Right ventricle myocardium superior (tissue), 1 donor: ENCODE data around the gene KPNA3. TPM values are rescaled to one million over a fixed set of nuclear protein-coding genes. Genes with fewer than 3 reads are reported as not detected.
"Not testable (repeated sequence)": the region's sequence is repeated elsewhere in the genome, so short reads cannot be mapped to it uniquely, and the experiment has no call there.

Source experiments
- ATAC-seq: fragments of 200-7000 bp; cut with Tn5 transposase; one replicate; pipeline ENCODE4 v1.9.1; 2020; ENCODE audit warnings: mild to moderate bottlenecking; ENCODE audit not compliant: poor library complexity
- DNase-seq: peaks from one replicate; pipeline ENCODE4 v3.0.0-alpha.2; 2020
- intact Hi-C: fragments of 100-400 bp; cut with DNase I; formaldehyde crosslinking; loops from one replicate; pipeline ENCODE4 v1.11.2; 2022
- total RNA-seq: library from RNA; stranded (reverse); fragmentation: NEBNext Ultra II Directional; extraction: Animal tissue kit (Norgen Biotek cat#: 25700); gene quantifications from one replicate; pipeline ENCODE4 v1.2.1, GENCODE V29; 2021
- donor health status: DM: no; HTN: yes; CAD: no; lungs with severe emphysema.

The KPNA3 gene
- total RNA-seq, 1 donor from 2014 or later, result 58.7 TPM

DNA sequence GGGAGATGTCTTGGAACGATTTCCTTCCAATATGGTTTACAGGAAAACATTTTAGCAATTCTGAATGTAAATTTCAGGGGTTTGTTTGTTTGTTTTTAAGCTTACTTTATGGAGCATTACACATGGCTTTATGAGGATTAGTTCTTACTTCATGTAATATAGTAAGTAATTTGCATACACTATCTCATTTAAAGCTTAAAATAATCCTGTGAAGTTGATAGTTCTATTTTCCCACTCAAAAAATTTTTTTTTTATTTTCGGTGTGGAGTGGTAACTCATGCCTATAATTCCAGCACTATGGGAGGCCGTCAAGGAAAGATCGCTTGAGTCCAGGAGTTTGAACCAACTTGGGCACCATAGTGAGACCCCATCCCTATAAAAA, 19.0 kb upstream of the KPNA3 start:
- intact Hi-C loops, result no loop called here
- ATAC-seq (no peak), DNase-seq (no peak)

DNA sequence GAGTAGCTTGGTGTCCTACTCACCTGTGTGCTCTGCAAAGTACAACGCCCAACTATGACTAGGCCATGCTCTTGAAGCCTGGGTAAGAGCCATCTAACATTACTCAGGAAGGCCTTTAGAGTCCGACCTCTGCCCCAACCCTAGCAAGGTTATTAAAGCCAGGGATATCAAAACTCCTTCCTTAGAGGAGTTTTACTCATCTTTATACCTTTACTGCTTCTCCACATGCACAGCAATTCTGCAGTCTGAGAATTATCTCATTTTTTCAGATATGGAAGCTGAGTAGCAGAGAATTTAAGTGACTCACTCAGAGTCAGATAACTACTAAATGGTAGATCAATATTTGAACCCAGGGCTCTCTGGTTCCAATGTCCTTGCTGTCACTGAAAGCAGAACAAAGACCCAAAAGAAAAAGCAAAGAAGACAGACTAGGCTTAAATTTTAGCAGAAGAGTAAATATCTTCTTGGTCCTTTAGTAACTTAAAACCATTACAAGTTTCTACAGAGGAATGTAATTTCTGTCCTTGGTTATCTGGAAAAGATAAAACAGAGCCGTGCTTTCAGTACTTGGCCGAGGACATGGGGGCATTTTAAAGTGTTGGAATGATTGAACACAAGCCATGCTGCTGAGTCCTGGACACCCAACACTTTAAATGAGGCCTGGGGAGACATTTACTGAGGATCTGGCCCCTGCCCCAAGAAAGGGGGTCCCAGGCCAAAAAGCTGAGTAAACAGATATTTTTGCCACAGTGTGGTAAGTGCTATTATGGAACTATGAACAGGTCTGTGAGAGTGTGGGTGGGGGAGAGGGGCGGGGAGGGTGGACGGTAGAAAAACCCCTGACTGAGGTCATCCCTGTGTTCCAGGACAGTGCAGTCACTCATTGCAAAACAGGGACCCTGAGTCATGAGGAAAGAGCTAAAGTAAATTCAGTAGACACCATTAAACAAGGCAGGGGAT, 18.4 kb upstream of the KPNA3 start:
- peak; percentile 71 for ATAC-seq
- intact Hi-C loops, result no loop called here
- DNase-seq, result no peak

DNA sequence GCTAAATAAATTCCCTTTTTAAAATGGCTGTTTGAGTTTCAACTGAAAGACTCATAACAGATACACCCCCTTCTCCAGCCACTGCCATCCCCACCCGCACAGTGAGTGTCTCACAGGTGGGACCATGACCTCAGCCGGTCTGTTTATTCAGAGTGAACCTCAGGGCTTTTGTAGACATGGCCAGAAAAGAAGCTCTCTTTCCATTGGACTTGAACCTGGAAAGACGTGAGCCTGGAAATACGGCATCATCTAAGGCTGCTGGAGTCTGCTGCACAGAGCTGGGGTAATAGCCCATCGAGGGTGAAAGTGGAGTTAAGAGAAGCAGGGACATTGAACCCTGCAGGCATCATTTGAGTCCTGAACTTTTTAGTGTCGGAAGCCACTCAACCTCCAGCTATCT, 15.2 kb upstream of the KPNA3 start:
- ATAC-seq, result no peak
- no peak for DNase-seq
- intact Hi-C loops, result no loop called here

DNA sequence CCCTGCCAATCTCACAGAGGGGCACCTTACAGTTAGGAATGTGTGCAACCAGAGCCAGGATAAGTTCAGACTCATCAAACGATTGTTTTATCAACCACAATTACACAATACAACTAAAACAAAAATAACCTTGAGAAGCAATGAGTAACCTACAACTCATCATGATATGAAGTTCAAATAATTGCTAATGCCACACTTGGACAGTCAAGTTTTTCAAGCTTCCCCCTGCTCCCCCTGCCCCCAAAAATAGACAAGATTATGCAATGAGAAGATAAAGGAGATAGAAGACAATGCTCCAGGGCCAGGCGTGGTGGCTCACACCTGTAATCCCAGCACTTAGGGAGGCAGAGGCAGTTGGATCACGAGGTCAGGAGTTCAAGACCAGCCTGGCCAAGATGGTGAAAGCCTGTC, 13.6 kb upstream of the KPNA3 start:
- intact Hi-C loops, result no loop called here
- DNase-seq (no peak), ATAC-seq (no peak)

DNA sequence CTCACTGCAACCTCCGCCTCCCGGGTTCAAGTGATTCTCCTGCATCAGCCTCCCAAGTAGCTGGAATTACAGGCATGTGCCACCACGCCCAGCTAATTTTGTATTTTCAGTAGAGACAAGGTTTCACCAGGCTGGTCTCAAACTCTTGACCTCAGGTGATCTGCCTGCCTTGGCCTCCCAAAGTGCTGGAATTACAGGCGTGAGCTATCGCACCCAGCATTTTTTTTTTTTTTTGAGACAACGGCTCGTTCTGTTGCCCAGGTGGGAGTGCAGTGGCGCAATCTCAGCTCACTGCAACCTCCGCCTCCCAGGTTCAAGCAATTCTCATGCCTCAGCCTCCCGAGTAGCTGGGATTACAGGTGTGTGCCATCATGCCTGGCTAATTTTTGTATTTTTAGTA, 10.6 kb upstream of the KPNA3 start:
- intact Hi-C loops, DNase-seq, ATAC-seq: not testable (repeated sequence)

DNA sequence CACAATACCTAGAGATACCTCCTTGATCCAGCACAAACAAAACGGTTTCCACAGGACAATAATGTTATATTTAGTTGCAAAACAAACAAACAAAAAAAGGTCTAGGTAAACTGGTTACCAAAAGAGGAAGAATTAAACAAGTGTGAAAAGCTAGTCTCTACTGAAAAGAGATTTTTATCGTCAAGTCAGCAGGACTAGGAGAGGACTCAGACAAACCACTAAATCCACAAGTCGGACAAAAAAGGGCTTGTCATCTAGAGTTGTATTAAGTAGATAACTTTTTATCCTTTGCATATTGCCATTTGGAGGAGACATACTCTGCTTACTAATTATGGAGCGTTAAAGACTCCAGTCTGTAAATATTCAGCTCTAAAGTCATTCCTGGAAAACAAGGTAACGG, 9.9 kb upstream of the KPNA3 start:
- intact Hi-C loops, result no loop called here
- DNase-seq, result no peak
- no peak for ATAC-seq

DNA sequence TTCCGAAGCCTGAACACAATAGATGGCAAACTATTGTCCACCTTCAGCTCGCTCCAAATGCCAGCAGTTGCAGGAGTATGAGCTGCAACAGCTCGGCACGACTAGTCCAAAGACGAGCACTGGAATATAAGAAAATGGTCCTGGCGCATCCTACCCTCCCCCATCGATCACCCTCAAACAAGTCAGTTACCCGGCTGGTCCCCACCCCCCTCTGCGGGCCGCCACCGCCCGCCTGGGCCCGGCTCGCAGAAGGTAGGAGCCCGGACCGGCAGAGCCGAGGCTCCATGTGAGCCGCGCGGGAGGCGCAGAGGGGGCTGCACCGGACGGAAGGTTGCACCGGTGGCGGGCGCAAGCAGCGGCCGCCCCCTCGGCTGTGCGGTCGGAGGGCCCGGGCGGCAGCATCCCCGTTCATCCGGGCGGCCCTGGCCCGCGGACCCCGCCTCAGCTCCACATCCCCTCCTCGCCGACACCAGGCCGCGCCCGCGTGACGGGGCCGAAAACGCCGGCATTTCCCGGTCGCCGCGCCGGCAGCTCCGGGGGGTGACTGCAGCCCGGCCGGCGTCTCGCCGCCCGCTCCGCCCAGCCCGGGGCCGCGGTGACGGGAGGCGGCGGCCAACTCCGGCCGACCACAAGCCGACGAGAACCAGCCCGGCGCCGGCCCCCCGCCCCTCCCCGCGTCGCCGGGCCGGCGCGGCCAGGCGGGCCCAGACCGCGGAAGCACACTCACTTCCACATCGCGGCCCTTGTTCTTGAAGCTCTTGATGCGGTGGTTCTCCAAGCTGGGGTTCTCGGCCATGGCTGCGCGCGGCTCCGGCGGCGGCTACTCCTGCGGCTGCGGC, 552 bp downstream of the KPNA3 start:
- DNase-seq, result peak; percentile 67
- ATAC-seq, result peak; percentile 42
- intact Hi-C loops, result no loop called here

DNA sequence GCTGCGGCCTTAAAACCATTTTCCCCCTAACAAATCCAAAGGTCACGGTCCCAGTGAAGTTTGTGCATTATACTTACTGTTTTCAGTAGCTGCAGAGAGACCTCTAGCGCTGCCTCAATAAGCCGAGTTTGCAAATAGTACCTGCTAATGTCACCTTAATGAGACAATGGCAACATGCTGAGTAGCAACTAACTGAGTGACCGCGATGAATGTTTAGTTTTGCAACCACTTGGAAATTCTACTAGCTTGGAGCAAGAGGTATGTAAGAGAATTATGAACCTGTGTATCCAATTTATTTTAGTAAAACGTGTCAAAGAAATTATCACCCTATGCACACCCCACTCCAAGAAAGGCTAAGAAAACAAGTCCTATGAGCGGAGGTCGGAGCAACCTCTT, 1.2 kb downstream of the KPNA3 start:
- ATAC-seq (peak; percentile 13), DNase-seq (no peak)
- intact Hi-C loops, result no loop called here

DNA sequence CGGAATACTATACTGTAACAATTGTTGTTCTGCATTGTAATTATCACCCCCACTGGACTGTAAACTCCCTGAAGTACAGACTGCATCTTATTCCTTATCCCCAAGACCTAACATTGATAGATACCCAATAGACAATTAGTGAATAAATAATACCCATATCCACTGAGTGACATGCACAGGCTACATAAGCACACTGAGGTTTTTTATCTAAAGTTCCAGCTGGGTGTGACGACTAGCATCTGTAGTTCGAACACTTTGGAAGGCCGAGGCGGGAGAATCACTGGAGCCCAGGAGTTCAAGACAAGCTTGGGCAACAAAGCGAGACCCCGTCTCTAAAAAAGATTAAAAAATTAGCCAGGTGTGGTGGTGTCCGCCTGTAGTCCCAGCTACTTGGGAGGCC, 2.5 kb downstream of the KPNA3 start:
- no peak for ATAC-seq
- no peak for DNase-seq
- intact Hi-C loops, result no loop called here

DNA sequence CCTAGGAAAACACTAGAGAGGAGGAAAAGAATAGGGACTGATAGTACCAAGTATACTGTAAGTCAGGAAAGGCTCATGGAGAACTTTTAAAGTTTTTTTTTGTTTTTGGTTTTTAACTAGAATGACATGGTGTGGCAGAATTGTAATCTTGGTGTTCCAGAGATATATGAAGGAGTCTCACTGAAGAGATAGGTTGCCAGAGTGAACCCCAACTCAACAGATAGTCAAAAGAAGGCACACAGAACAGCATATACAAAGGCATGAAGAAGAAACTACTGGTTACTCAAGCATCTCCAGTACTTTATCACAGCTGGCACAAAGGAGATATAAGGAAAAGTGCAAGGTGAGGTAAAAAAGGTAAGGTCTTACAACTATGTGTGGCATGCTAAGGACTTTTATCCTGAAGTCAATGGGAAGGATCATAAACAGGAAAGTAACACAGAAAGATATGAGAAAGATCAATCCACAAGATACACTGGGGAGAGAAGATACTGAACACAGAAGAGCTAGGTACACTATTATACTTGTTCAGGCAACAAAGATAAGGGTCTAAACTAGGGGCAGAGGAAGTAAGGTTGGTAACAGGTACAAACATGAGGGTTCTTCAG, 6.0 kb downstream of the KPNA3 start:
- intact Hi-C loops, result no loop called here
- ATAC-seq (no peak), DNase-seq (no peak)

DNA sequence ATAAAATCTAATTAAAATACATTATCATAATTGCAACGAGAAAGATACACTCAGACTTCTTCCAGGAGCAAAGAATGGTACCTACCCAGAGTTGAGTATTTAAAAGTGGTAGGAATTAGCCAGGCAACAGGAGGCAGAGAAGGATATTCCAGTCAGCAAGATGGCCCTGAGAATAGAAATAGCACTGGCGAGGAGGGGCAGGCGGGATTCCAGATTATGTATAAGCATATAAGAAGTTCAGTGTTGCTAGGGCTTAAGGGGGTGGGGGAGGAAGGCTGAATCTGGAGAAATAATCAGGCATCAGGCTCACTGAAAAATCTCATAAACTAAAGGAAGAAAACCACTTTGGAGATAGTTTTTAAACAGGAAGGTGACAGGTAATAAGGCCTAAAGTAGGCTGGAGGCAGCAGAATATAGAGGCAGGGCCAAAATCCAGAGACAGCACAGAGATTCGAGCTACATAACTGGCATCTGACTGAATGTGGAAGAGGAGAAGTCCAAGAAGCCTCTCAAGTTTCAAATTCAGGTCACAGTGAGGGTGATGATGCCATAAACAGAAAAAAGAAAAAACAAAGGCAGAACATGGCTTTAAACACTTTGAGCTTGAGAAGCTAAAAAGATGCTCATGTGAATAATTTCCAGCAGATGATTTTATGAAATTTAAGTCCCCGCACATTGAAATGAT, 7.5 kb downstream of the KPNA3 start:
- DNase-seq, result no peak
- intact Hi-C loops, result no loop called here
- no peak for ATAC-seq

DNA sequence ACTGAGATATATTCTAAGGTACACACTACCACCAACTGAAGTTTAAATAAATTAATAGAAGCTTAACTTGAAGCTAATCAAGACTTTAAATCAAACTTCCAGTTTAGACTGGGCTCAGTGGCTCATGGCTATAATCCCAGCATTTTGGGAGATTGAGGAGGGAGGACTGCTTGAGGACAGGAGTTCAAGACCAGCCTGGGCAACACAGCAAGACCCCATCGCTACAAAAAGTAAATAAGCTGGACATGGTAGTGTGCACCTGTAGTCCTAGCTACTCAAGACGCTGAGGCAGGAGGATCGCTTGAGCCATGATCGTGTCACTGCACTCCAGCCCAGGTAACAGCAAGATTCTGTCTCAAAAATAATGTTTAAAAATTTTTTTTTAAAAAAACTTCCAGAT, 8.6 kb downstream of the KPNA3 start:
- ATAC-seq, result no peak
- intact Hi-C loops, result no loop called here

DNA sequence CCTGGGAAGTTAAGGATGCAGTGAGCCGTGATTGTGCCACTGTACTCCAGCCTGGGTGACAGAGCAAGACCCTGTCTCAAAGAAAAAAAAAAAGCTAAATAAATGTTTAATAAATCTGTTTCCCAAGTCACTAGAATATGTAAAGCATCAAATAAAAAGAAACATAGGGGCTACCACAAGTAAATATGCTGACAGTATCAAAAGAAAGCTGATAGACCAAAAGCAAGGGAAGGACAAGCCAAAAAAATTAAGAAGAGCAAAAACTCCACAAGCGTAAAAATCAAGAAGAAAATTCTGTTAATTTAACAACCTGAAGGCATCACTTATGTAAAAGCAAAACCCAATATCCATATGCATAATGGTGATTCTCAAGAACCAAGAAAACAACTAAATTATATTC, 9.7 kb downstream of the KPNA3 start:
- ATAC-seq (no peak), DNase-seq (no peak)
- intact Hi-C loops, result no loop called here

More for the DNA sequence above, 8.6 kb downstream of the KPNA3 start:
- DNase-seq, result no peak

DNA sequence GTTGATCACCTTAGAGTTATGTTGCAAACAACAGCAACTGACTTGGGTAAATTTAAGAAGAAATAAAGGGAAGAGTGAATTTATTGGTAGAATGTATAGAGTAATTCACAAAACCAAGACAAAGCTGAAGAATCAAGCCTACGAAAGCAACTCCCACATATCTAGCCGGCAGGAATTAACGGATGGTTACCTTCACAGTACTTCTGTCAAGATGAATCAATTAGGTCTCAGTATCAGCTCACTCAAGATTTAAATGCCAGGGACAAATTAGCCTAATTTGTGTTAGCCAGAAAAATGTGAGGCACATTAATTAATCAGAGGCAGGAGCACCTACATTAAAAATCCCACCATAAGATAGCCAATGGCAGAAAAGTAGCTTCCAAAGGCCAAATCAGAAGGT, 10.7 kb downstream of the KPNA3 start:
- intact Hi-C loops, result no loop called here
- no peak for DNase-seq
- ATAC-seq, result no peak

DNA sequence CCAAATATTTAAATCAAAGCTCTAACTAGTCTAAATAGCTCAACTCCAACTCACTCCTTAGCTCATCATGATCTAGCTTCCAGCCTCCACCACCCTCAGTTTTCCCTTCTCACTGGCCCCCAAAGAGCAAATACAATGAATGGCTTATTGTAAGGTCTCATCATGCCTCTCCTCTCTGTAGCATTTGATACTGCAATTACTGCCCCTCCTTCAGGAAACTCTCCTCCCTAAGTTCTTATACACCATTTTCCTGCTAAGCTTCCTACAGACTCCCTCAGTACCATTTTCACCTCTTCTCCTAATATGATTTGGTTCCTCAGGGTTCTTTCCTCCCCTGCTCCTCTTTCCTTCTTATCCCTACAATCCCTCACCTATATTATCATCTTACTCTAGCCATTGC, 12.8 kb downstream of the KPNA3 start:
- intact Hi-C loops, result no loop called here
- ATAC-seq (no peak), DNase-seq (no peak)

DNA sequence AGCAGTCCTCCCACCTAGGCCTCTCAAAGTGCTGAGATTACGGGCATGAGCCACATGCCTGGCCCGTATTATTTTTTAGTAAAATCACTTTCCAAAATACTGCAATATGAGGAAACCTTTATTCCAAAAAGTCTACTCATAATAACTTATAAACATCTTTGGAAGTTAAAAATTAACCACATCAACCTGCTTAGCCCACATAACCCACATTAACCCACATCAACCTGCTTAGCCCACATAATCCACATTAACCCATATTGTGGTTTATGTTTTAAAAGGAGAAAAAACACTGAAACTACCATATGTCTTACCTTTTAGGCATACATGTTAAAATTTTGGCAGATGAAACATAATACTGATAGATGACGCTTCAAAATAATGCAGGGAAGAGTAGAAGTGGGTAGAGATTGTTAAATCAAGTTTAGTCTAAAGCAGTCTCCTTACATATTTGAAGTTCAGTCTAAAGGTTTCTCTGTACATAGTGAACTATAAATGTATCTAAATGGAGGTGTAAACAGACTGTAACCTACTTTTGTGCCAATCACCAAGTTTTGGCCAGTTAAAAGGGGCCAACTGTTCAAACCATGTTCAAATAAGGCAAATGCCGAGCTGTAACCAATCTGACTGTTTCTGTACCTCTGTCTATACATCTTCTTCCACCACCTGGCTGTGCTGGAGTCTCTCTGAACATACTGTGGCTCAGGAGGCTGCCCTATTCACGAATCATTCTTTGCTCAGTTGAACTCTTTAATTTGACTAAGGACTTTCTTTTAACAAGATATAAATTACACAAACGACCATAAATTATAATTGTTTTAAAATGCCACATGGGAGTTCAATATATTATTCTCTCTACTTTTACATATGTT, 14.5 kb downstream of the KPNA3 start:
- ATAC-seq (no peak), DNase-seq (no peak)
- intact Hi-C loops, result no loop called here

DNA sequence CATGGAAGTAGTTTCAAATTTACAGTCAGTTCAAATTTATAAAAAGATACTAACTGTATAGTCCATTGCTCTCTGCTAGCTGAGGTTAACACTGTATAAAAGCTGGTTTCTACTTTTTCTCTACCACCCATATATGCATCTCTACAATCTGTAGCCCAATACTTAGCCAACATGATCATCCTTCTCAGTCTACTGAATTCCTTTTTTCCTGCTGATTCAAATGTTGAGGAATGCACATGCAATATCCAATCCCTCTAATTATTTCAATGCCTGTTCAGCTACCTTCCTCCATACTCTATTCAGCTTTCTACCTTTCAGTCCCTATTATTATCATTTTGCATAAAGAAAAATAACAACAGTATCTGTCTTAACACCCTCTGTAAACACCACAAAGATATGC, 15.6 kb downstream of the KPNA3 start:
- ATAC-seq (no peak), DNase-seq (no peak)
- intact Hi-C loops, result no loop called here

DNA sequence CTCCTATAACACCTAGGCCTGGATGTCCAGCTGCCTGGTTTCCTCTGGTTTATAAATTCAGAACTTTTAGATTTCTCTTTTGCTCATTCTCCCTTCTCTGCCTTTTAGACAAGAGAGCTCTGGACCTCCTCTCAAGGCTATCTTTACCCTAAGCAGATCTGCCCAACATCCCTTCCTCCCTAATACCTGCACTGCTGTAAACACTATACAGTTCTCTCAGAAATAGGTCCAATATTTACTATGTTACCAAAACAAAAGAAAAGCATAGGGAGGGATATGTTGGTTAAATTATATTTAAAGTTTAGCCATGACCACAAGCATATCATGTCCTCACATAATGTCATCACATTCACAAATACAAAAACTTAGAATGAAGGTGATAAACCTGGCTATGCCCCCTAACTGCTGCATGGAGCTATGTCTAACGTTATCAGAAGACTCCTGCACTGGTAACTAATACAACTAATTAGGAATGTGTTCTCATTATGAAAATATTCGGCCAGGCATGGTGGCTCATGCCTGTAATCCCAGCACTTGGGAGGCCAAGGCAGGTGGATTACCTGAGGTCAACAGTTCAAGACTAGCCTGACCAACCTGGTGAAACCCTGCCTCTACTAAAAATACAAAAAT, 18.0 kb downstream of the KPNA3 start:
- no peak for DNase-seq
- intact Hi-C loops, result no loop called here
- ATAC-seq, result peak; percentile 58
